HL-60/S4 treated with phorbol 12-myristate 13-acetate at 8.2 ng/mL for 4 days and 3 days (cell line): ENCODE measurements around the gene CERS2.
"Not testable (repeated sequence)": the region's sequence is repeated elsewhere in the genome, so short reads cannot be mapped to it uniquely, and the experiment has no call there.

Experiments
- in situ Hi-C: fragments of 300-500 bp; cut with MboI; formaldehyde crosslinking; loops from 2 replicates; pipeline ENCODE4 v1.15.0; 2022; ENCODE audit warnings: low sequenced_read_pairs

CERS2 gene

GRCh38 chr1:150970808-150971582 lies 3.6 kb downstream of the CERS2 start:
- in situ Hi-C loops, result no loop called here

DNA sequence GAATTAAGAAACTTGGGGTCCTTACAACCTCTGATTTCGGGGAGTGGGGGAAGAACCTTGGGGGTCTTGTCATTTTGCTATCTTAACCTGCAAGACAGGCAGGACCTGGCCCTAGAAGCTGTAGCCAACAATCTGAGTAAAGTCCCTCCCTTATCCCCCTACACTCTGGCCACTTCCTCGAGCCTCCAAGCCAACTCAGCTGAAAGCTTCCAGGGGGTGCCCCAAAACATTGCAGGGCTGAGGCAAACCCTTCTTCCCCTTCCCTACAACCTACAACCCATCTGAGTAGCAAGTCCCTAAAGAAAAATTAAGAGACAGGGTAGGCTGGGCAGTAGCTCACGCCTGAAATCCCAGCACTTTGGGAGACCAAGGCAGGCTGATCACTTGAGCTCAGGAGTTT lies 5.0 kb downstream of the CERS2 start:
- in situ Hi-C loops, result no loop called here

- in situ Hi-C loops, result no loop called here
Observed at GRCh38 chr1:150968491-150968890, 6.1 kb downstream of the CERS2 start.

GRCh38 chr1:150967936-150968335 lies 6.7 kb downstream of the CERS2 start:
- in situ Hi-C loops, result no loop called here

DNA sequence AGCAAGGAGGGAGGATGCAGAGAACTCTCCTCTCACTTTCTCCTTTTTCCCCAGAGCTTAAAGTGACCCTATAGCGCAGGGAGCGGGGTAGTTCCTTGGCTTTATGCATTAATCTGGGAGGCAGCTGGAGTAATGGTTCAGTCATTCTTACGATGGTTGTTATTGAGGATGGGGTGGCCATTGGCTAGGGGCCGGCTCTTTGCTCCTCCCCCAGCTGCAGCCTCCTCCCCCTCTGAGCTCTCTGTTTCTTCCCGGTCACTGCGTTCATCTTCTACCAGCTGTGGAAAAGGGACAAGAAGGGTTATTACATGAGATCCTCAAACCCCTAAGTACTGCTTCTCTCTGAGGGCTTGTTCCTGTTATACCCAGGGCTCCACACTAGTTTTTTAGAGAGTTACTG lies 8.6 kb downstream of the CERS2 start:
- in situ Hi-C loops, result no loop called here

GRCh38 chr1:150965605-150966004 lies 9.0 kb downstream of the CERS2 start:
- in situ Hi-C loops, result no loop called here

DNA sequence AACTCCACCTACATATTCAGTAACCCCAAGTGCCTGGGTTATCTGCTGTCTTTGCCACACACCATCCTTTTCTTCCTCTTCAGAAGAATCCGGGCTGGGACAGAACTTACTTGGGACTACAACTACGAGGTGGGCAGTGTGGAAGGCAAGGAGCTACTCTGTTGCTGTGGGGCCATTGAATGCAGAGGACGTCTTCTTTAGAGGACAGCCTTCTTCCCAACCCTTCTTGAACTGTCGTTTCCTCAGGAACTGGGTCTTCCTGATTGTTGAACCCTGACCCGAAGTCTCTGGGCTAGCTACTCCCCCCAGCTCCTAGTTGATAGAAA lies 10.5 kb downstream of the CERS2 start:
- in situ Hi-C loops, result no loop called here

- in situ Hi-C loops, result no loop called here
Observed at GRCh38 chr1:150963321-150964163, 11.1 kb downstream of the CERS2 start.

DNA sequence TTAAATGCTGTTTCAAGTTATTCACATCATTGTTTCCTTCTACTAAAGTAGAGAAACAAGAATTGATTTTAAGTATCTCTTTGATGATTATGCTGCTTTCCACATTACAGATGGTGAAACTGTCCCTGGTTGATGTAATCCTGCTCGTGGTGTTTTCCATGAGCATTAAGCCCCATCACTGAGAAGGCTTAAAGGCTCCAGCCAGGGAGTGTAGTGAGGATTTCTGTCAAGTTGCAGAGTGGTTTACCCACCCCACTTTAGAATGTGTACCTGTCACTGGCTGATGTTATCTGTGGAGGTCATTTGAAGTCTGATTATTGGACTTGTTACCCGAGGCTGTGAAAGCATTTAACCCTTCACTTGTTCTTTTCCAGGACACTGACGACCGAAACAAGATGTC lies 12.9 kb downstream of the CERS2 start:
- in situ Hi-C loops, result no loop called here

GRCh38 chr1:150960646-150961045 lies 14.0 kb downstream of the CERS2 start:
- in situ Hi-C loops, result no loop called here

- in situ Hi-C loops, result no loop called here
Observed at GRCh38 chr1:150957666-150958065, 17.0 kb downstream of the CERS2 start.

- in situ Hi-C loops, result no loop called here
Observed at GRCh38 chr1:150955280-150955679, 19.4 kb downstream of the CERS2 start.

DNA sequence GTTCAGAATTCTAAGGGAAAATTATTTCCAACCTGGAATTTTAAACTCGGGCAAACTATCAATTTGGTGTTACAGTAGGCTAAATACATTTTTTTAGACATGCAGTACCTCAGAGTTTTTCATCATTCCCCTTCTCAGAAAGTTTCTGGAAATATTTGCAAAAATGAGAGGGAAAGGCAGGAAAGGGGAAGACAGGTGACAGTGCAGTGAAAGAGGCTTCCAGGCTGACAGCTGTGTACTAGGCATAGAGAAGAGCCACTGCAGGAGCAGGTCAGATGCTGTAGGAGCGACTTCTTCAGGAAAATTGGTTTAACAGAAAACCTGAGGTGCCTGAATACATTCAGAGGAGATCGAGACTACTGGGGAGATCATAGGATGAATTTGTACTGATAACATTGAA lies 19.9 kb downstream of the CERS2 start:
- in situ Hi-C loops, result no loop called here

DNA sequence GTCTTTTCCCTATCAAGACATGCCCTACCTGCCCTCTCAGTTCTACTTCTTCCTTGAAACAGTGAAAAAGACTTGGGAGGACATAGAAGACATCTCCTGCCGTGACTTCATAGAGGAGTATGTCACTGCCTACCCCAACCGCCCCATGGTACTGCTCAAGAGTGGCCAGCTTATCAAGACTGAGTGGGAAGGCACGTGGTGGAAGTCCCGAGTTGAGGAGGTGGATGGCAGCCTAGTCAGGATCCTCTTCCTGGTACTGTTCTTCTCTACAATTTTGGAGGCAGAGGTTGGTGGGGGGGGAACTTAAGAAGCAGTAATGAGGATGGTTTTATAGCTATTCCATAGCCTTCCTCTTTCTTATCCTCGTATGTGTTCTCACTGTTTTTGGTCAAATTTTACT lies 29.8 kb downstream of the CERS2 start:
- in situ Hi-C loops, result no loop called here

GRCh38 chr1:150931773-150932172 lies 42.9 kb downstream of the CERS2 start:
- in situ Hi-C loops, result no loop called here

GRCh38 chr1:150928775-150929174 lies 45.9 kb downstream of the CERS2 start:
- in situ Hi-C loops, result not testable (repeated sequence)

DNA sequence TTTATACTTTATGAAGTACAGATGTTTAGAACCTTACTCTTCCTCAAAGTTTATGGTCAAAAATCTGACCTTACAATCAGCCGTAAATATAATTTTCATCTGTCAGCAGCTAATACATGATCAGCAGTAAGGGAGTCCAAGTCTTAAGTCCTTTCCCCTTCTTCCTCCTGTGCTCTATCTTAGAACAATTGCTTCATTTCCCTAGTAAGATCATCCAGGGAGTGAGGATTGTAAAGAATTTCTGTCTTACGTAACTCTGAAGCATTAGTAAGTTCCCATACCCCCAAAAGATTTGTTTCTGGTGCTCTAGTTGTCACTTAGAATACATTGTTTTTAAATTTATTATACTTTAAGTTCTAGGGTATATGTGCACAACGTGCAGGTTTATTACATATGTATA lies 46.3 kb downstream of the CERS2 start:
- in situ Hi-C loops, result no loop called here

- in situ Hi-C loops, result no loop called here
Observed at GRCh38 chr1:150927624-150928023, 47.0 kb downstream of the CERS2 start.

GRCh38 chr1:150926097-150926741 lies 48.4 kb downstream of the CERS2 start, which contains the start of gene SETDB1:
Gene SETDB1, plus strand, starts transcription at chr1:150926363. Its CDS starts 1,352 bp downstream, at chr1:150927715.
- in situ Hi-C loops, result no loop called here

DNA sequence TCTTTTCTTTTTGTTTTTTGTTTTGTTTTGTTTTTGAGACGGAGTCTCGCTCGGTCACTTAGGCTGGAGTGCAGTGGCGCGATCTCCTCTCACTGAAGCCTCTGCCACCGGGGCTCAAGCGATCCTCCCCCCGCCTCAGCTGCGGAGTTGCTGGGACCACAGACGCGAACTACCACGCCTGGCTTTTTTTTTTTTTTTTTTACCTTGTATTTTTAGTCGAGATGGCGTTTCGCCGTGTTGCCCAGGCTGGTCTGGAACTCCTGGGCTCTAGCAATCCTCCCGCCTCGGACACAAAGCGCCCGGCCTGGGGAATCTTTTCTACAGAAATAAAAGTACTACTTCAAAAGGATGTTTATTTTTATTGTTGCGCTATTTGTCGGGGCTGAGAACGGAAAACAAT lies 49.6 kb downstream of the CERS2 start:
- in situ Hi-C loops, result no loop called here

- in situ Hi-C loops, result no loop called here
Observed at GRCh38 chr1:150922519-150922975, 52.1 kb downstream of the CERS2 start.

DNA sequence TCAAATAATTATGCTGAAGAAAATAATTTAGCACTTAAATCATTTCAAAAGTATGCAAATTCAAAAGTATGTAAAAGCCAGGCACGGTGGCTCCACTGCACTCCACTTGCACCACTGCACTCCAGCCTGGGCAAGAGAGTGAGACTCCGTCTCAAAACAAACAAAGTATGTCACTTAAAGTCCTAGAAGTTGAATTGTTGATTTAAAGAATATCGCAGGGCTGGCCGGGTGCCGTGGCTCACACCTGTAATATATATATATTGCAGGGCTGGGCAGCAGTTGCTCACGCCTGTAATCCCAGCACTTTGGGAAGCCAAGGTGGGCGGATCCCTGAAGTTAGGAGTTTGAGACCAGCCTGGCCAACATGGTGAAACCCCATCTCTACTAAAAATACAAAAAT lies 57.2 kb downstream of the CERS2 start:
- in situ Hi-C loops, result no loop called here
